ENCODE data around the gene SART1.
"Not testable (repeated sequence)": the region's sequence is repeated elsewhere in the genome, so short reads cannot be mapped to it uniquely, and the experiment has no call there.

SART1 gene

GRCh38 chr11:66007201-66007634 is 45.7 kb downstream of the SART1 start:
- peaks cover 11% of the 10 kb centered on the region for H3K4me1 Mint-ChIP-seq
- no peaks in the 10 kb centered on the region for H3K27me3 Mint-ChIP-seq
- peaks cover 3% of the 10 kb centered on the region for H3K36me3 Mint-ChIP-seq
- no peak overlapping the region for H3K27ac Mint-ChIP-seq
- H3K4me3 Mint-ChIP-seq: no peak overlapping the region
- no peaks in the 10 kb centered on the region for H3K9me3 Mint-ChIP-seq
- ATAC-seq (ENCODE audit: low read depth) (no peak), DNase-seq (ENCODE audit: low spot score in 2 of 2) (no peak)

GRCh38 chr11:66008095-66008467 is 46.5 kb downstream of the SART1 start:
- DNase-seq (ENCODE audit: low spot score in 2 of 2): no peak
- Mint-ChIP-seq H3K27me3 (peaks cover 1% of the 10 kb centered on the region), H3K36me3 (peaks cover 3% of the 10 kb centered on the region), H3K9me3 (no peaks in the 10 kb centered on the region), H3K4me3 (no peak overlapping the region), H3K4me1 (peaks cover 10% of the 10 kb centered on the region), H3K27ac (no peak overlapping the region)
- ATAC-seq (ENCODE audit: low read depth): no peak

GRCh38 chr11:66008468-66009101 is 47.1 kb downstream of the SART1 start:
- peaks cover 1% of the 10 kb centered on the region for H3K27me3 Mint-ChIP-seq

GRCh38 chr11:66010036-66010435 is 48.5 kb downstream of the SART1 start:
- ATAC-seq (ENCODE audit: low read depth): not testable (repeated sequence)

More at GRCh38 chr11:66008468-66009101, 47.1 kb downstream of the SART1 start:
- DNase-seq (ENCODE audit: low spot score in 2 of 2): no peak
- Mint-ChIP-seq H3K4me1 (peaks cover 5% of the 10 kb centered on the region), H3K4me3 (no peak overlapping the region), H3K9me3 (no peaks in the 10 kb centered on the region), H3K27ac (no peak overlapping the region), H3K36me3 (peaks cover 3% of the 10 kb centered on the region)
- no peak for ATAC-seq (ENCODE audit: low read depth)

GRCh38 chr11:66011239-66011784 is 49.8 kb downstream of the SART1 start:
- Mint-ChIP-seq H3K36me3 (no peaks in the 10 kb centered on the region), H3K4me3 (no peak overlapping the region), H3K4me1 (peaks cover 2% of the 10 kb centered on the region), H3K9me3 (no peaks in the 10 kb centered on the region), H3K27ac (no peak overlapping the region), H3K27me3 (peaks cover 3% of the 10 kb centered on the region)
- DNase-seq (ENCODE audit: low spot score in 2 of 2): no peak
- ATAC-seq (ENCODE audit: low read depth): no peak

More at GRCh38 chr11:66010036-66010435, 48.5 kb downstream of the SART1 start:
- H3K36me3 Mint-ChIP-seq; H3K4me3 Mint-ChIP-seq; H3K27ac Mint-ChIP-seq; H3K27me3 Mint-ChIP-seq; H3K4me1 Mint-ChIP-seq; DNase-seq (ENCODE audit: low spot score in 2 of 2); H3K9me3 Mint-ChIP-seq: not testable (repeated sequence)

GRCh38 chr11:66011785-66012303 is 50.3 kb downstream of the SART1 start, which contains the start of gene CST6:
CST6 (plus strand) TSS chr11:66012008; CDS start chr11:66012045, 37 bp downstream.
- DNase-seq (ENCODE audit: low spot score in 2 of 2) (no peak), ATAC-seq (ENCODE audit: low read depth) (no peak)
- H3K9me3 Mint-ChIP-seq: no peaks in the 10 kb centered on the region
- peaks cover 2% of the 10 kb centered on the region for H3K4me1 Mint-ChIP-seq
- H3K27me3 Mint-ChIP-seq: peaks cover 3% of the 10 kb centered on the region
- no peaks in the 10 kb centered on the region for H3K36me3 Mint-ChIP-seq
- H3K27ac Mint-ChIP-seq: no peak within 1 kb of the TSS
- H3K4me3 Mint-ChIP-seq: peak within 1 kb of the TSS; percentile 24

- peaks cover 3% of the 10 kb centered on the region for H3K4me1 Mint-ChIP-seq
- H3K27ac Mint-ChIP-seq: no peak overlapping the region
- H3K4me3 Mint-ChIP-seq: no peak overlapping the region
- no peak for ATAC-seq (ENCODE audit: low read depth)
- H3K27me3 Mint-ChIP-seq: peaks cover 3% of the 10 kb centered on the region
- no peaks in the 10 kb centered on the region for H3K36me3 Mint-ChIP-seq
- DNase-seq (ENCODE audit: low spot score in 2 of 2): no peak
- no peaks in the 10 kb centered on the region for H3K9me3 Mint-ChIP-seq
These were observed 50.9 kb downstream of the SART1 start for GRCh38 chr11:66012371-66012945.

GRCh38 chr11:66012946-66013761 is 51.6 kb downstream of the SART1 start:
- H3K27me3 Mint-ChIP-seq: peaks cover 3% of the 10 kb centered on the region
- H3K9me3 Mint-ChIP-seq: no peaks in the 10 kb centered on the region
- H3K27ac Mint-ChIP-seq: no peak overlapping the region
- H3K36me3 Mint-ChIP-seq: no peaks in the 10 kb centered on the region
- ATAC-seq (ENCODE audit: low read depth) (no peak), DNase-seq (ENCODE audit: low spot score in 2 of 2) (no peak)
- no peak overlapping the region for H3K4me3 Mint-ChIP-seq
- peaks cover 5% of the 10 kb centered on the region for H3K4me1 Mint-ChIP-seq

- Mint-ChIP-seq H3K27me3 (peaks cover 3% of the 10 kb centered on the region), H3K9me3 (no peaks in the 10 kb centered on the region), H3K4me1 (peaks cover 5% of the 10 kb centered on the region), H3K36me3 (no peaks in the 10 kb centered on the region), H3K4me3 (no peak overlapping the region), H3K27ac (no peak overlapping the region)
- no peak for DNase-seq (ENCODE audit: low spot score in 2 of 2)
- ATAC-seq (ENCODE audit: low read depth): no peak
These were observed 52.2 kb downstream of the SART1 start for GRCh38 chr11:66013762-66014100.

- ATAC-seq (ENCODE audit: low read depth) (no peak), DNase-seq (ENCODE audit: low spot score in 2 of 2) (no peak)
- Mint-ChIP-seq H3K9me3 (no peaks in the 10 kb centered on the region), H3K27ac (no peak overlapping the region), H3K4me3 (no peak overlapping the region), H3K4me1 (peaks cover 5% of the 10 kb centered on the region), H3K27me3 (peaks cover 3% of the 10 kb centered on the region), H3K36me3 (no peaks in the 10 kb centered on the region)
These were observed 53.4 kb downstream of the SART1 start for GRCh38 chr11:66014804-66015453.

GRCh38 chr11:66015454-66015881 is 53.9 kb downstream of the SART1 start:
- DNase-seq (ENCODE audit: low spot score in 2 of 2): no peak

GRCh38 chr11:66015936-66016792 is 54.6 kb downstream of the SART1 start:
- no peaks in the 10 kb centered on the region for H3K36me3 Mint-ChIP-seq
- peaks cover 6% of the 10 kb centered on the region for H3K27me3 Mint-ChIP-seq

More at GRCh38 chr11:66015454-66015881, 53.9 kb downstream of the SART1 start:
- Mint-ChIP-seq H3K27ac (no peak overlapping the region), H3K4me3 (no peak overlapping the region), H3K27me3 (peaks cover 5% of the 10 kb centered on the region), H3K9me3 (no peaks in the 10 kb centered on the region), H3K36me3 (no peaks in the 10 kb centered on the region), H3K4me1 (peaks cover 6% of the 10 kb centered on the region)
- ATAC-seq (ENCODE audit: low read depth): no peak

GRCh38 chr11:66016793-66017177 is 55.3 kb downstream of the SART1 start:
- Mint-ChIP-seq H3K27me3 (peaks cover 6% of the 10 kb centered on the region), H3K4me1 (peaks cover 6% of the 10 kb centered on the region), H3K4me3 (no peak overlapping the region), H3K36me3 (no peaks in the 10 kb centered on the region), H3K9me3 (no peaks in the 10 kb centered on the region), H3K27ac (no peak overlapping the region)
- no peak for DNase-seq (ENCODE audit: low spot score in 2 of 2)
- no peak for ATAC-seq (ENCODE audit: low read depth)

More at GRCh38 chr11:66015936-66016792, 54.6 kb downstream of the SART1 start:
- Mint-ChIP-seq H3K4me3 (no peak overlapping the region), H3K9me3 (no peaks in the 10 kb centered on the region), H3K4me1 (peaks cover 6% of the 10 kb centered on the region), H3K27ac (no peak overlapping the region)
- no peak for DNase-seq (ENCODE audit: low spot score in 2 of 2)
- ATAC-seq (ENCODE audit: low read depth): no peak

All from memory B cell (primary cell).